Activated T-cell treated with anti-CD3 and anti-CD28 coated beads, Interleukin-2, amount 50 U/mL, for 1 hour (primary cell): ENCODE data around the gene DCAF5.

Source experiments
- DNase-seq: peaks from one replicate; pipeline ENCODE4 v3.0.0-alpha.2; 2020

DCAF5 gene

DNA sequence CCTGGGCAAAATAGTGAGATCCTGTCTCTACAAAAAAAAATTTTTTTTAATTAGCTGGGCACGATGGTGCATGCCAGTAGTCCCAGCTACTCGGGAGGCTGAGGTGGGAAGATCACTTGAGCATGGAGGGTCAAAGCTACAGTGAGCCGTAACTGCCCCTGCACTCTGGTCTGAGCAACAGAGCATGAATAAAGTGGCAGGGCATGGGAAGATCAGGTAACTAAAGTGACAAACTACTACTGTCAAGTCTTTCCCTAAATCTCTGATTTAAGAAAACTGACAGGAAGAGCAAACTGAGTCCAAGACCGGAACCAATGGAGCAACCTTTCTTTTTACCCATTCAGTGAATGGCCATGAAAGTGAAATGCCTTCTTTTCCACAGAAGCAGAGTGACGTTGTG, 10.8 kb downstream of the DCAF5 start:
- no peak for DNase-seq

- no peak for DNase-seq
These were observed 11.4 kb downstream of the DCAF5 start for GRCh38 chr14:69141550-69141949.

DNA sequence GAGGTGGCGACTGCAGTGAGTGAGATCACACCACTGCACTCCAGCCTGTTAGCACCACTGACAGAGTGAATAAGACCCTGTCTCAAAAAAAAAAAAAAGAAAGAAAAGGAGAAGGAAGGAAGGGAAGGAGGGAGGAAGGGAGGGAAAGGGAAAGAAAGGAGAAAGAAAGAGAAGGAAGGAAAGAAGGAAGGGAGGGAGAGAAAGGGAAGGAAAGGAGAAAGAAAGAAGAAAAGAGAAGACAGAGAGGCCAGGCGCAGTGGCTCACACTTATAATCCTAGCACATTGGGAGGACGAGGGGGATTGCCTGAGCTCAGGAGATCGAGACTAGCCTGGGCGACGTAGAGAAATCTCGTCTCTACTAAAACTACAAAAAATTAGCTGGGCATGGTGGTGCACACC, 13.2 kb downstream of the DCAF5 start:
- DNase-seq: no peak

GRCh38 chr14:69137843-69138535, 14.9 kb downstream of the DCAF5 start:
- no peak for DNase-seq

DNA sequence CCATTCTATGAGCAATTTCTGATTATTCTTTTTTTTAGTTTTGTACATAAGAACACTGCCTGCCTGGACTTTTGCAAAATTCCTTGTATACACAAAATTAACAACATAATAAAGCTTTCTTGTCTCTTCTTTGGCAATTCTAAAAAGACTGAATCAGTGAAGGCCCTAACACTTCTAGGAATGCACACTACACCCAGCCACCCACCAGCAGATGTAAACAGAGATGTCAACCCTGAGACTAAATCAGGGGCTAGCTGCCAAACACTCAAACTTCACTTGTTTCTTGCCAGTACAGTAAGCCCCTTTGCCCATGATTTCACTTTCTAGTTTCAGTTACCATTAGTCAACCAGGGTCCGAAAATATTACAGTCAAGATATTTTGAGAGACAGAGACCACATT, 15.5 kb downstream of the DCAF5 start:
- DNase-seq: no peak

GRCh38 chr14:69135133-69135532, 17.8 kb downstream of the DCAF5 start:
- DNase-seq: no peak

GRCh38 chr14:69133206-69134125, 19.5 kb downstream of the DCAF5 start:
- no peak for DNase-seq

DNA sequence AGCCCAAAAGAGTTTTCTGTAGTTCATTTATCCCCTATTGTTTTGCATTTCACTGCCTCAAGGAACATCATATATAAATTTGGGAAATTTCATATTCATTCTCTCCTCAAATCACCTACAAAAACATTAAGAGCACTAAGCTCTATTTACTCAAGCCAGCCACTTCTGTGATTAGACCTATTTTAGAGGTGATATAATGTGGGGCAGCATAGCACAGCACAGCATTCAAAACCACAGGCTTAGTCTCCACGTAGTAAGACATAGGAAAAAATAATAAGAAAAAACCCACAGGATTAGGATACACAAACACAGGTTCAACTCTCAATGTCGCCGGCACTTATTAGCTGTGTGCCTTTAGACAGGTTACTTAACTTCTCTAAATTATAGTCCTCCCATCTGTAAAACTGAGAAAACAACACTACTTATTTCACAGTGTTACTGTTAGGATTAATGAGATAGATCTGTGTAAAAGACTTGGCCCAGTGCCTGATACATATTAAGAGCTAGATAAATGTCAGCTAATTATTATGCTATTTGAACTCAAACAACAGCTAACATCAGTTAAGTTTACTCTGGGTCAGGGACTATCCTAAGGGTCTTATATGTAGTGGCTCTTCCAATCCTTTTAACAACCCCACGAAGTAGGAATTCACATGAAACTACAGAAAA, 20.3 kb downstream of the DCAF5 start:
- no peak for DNase-seq

DNA sequence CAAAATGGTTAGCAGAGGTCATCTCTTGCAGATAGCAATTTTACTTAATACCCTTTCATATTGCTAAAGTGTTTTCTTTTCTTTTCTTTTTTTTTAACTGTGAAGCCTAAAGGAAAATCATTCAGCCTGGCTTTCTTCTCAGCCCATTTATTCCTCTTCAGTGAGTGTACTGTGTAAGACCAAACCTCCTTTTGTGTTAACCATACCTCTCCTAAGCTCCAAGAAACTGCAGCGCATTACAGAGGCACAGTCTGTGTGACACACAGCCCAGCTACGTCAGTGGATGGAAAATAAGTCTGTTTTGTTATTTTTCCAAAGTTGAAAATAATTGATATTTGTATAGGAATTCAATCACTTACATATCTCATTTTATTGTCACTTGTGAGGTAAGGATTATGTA, 21.7 kb downstream of the DCAF5 start:
- DNase-seq: no peak

DNA sequence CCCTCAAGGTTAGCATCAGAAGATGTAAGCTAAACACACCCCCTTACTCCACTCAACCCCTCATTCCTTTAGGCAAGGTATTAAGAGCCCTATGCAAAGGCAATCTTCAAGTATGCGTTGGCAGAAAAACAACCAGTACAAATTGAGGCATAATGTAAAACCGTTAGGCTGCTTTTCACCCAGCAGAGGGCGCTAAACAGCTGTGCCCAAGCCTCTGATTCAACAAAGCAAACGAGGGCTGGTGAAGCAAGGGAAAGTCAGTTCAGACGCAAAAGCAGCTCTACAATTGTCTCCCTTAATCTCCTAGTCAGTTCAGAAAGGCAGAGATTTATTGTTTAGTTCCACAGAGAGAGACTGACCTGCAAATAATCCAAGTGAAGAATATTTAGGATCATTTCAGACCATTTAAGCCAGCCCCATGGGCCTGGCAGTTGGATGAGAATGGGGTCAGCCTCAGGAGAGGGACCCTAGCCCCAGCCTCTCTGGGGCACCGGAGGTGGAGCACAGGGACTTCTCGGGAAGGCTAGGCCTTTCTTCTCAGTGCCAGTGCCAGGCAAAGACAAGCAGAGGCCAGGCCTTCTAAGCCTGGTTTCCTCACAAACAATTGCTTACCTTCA, 23.5 kb downstream of the DCAF5 start:
- peak; percentile 65 for DNase-seq

DNA sequence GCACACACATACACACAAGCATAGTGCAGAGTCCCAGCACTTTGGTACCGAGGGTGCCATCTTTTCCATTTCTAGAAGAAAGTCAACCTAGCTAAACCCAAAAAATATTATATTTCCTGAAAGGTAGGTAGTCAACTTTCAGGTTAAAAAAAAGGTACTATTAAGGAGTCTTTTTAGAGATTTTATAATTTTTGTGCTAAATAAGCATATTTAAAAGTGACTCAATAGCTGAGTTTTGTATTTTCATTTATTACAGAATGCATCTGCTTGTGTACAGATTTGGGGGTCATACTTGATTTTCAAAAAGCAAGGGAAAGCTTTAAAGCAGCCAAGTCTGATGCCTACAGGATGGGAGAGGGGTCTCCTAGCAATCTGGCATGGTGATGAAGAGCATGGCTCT, 34.6 kb downstream of the DCAF5 start:
- no peak for DNase-seq

DNA sequence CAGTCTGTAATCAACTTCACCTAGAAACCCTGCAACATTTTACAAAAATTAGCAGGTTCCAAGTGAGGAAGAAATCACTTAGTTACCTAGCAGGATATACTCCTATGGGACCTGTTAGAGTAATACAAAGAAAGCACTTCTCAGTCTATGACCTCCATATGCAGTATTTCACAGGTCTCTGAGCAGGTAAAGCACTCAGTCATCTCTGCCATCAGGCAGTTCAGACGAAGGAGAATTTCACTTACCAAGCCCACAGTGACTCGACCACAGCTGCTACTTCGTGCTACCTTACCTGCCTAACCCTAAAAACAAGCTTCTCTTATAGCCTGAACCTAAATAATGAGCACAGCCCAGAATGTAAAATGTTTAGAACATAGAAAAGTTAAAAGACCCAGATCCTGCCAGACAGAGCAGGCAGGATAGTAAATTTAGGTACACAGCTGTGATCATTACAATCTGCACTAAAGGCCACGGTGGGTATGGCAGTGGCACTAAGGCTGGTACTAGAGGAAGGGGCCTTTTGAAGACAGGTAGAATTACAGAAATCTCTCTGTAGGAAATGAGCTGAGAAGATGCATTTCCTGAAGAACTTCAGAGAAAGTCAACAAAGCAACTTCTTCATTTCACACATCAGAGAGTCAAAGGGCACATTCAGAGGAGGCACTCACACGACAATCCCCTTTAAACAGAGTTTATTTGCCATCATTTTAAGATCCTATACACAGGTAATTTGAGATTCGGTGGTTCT, 35.7 kb downstream of the DCAF5 start:
- DNase-seq: no peak

DNA sequence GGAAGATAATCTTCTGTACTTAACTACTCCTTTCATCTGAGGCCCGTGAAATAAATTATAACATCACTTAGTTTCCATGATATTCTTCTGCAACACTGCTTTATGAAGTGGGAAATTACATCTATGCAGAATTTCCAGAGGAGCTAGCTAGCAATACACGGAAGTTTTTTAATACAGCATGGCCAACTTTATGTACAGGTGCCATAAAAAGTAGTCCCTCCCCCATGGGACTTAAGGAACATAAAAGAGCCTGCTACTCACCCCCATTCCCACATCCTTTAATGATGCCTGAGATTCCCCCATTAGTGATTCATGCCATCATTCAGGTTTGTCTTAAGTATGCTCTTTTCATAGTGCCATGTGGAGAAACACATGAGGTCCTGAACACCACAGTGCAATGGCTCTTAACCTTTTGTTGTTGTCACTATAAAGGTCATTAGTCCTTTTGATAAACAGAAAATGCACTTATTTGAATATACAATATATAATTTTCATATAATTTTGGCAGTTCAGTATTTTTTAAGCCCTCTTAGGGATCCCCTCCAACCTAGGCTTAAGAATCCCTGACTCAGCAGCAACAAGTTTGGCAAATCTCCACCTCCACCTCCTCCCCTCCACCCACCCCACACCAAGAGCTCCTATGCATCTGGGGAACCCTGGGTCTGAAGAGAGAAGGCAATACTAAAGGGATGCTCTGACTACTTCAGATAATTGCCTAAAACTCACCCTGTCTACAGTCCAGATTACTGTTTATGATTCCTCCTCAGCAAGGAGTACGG, 37.3 kb downstream of the DCAF5 start:
- DNase-seq: no peak

DNA sequence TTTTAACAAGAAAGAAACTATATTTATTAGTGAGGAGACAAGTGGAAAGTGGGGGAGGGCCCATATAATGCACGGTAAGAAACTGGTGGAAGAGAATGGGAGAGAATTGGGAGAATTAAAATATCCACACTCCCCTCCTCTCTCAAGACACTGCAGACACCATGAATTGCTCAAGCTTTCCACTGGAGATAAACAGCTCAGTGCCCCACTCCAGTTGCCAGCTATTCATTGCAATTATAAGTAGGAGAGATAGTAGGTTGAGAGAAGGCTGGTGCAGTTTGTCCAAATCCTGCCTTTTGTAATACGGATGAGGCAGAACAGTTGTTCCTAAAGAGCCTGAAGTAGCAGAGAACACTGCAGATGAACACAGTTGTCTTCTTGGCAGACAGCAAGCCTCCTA, 38.2 kb downstream of the DCAF5 start:
- DNase-seq: no peak

DNA sequence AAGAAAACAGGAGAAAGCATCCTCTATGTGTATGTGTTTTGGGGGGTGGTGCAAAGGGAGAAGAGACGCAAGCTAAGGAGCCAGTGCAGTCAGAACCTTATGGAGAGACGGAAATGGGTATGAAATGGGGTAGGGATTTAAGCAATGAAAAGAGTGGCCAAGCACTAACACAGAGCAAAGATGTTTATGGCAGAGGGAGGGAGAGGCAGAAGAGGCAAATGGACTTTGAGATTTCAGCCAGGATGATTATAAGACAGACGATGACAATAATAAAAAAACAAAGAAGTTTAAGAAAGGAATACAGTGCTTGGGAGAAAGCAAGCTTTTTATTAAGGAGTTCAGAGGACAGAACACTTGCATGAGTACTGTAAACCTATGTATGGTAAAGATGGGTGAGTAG, 44.6 kb downstream of the DCAF5 start:
- no peak for DNase-seq

DNA sequence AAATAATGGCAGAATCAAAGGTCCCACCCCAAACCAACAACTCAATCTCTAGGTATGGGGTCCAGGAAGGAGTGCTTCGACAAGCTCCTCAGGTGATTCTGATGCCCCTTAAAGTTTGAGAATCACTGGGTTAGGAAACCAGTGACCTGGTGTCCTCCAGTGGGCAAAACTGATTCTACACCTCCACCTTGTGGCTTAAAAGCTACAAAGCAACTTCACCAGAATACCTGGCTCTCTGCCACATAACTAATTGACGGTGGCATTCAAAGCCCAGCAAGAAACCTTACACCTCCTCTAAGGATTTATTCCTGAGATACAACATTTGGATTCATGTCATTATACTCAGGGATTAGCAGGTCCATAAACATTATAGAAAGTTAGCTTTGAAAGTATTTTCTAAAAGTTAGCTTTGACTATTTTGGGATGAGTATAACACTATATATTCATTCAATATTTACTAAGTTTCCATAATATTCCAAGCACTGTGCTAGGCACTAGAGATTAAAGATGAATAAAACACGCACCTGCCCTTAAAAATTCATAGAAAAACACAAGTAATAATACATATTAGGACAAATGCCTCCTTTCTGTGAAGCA, 45.4 kb downstream of the DCAF5 start:
- no peak for DNase-seq

DNA sequence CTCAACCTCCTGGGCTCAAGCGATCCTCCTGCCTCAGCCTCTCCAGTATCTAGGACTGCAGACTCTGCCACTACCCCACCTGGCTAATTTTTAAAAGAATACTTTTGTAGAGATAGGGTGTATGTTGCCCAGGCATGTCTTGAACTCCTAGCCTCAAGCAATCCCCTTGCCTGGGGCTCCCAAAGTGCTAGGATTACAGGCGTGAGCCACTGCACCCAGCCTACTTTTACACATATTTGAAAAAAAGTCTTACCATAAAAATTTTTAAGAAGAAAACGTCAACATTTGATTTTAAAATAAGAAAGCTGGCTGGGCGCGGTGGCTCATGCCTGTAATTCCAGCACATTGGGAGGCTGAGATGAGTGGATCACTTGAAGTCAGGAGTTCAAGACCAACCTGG, 46.5 kb downstream of the DCAF5 start:
- DNase-seq: no peak

GRCh38 chr14:69105326-69105725, 47.6 kb downstream of the DCAF5 start:
- no peak for DNase-seq

GRCh38 chr14:69101331-69101826, 51.5 kb downstream of the DCAF5 start:
- DNase-seq: no peak

GRCh38 chr14:69097974-69098373, 54.9 kb downstream of the DCAF5 start:
- no peak for DNase-seq
